ENCODE results near the gene RETN. TPM values are rescaled to one million over a fixed set of nuclear protein-coding genes. Genes with fewer than 3 reads are reported as not detected.

RETN gene, protein sequence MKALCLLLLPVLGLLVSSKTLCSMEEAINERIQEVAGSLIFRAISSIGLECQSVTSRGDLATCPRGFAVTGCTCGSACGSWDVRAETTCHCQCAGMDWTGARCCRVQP
- 1.3 TPM for polyA plus RNA-seq (ENCODE audit: insufficient read length)

DNA sequence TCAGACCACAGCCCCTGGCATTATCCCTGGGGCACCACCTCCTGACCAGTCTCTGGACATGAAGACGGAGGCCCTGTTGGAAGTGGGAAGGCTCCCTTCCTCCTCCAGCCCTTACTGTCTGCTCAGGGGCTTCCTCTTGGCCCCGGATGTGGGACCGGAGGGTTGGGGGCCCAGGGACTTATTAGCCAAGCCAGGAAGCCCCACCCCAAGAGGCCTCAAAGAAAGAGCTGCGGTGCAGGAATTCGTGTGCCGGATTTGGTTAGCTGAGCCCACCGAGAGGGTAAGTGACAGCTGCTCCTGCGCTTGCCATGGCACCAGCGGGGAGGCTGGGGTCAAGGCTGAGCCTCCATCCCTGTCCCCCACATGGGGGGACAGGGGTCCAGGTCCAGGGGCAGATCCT is at the start of gene RETN:
Gene RETN (plus strand): TSS at position 208 of the 400 bp plus-strand sequence. CDS start 278 bp downstream, outside the sequence.
- no peak for DNase-seq

DNA sequence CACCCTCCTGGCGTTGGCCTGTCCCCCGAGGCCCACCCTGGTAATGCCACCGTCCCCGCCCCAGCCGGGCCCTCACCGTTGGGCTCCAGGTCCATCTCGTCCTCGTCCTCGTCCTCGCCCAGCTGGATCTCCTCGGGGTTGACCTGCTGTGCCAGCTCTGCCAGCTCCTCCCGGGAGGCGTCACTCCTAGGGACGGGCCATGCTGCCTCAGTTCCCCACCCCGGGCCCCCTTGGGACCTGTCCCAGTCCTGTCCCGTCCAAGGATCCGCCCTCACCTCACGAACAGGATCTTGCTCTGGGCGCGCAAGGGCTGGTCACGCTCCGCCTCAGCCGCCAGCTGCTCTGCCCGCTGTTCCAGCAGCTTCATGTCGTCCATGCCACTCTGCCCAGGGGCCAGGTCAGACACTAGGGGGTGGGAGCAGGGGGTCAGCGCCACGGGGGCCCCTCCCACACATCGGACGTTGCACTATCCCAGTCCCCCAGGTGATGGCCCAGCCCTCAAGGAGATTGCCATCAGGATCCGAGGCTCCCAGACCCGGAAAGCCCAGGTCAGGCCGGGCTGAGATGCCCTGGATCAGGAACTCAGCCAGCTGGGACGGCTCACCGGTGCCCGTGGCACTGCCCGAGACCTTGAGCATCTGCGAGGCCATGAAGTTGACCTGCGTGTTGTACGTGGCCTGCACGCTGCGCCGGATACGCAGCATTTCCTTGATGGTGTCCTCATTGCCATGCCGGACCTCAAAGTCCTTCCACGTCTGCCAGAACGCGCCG is 49.0 kb upstream of the RETN start:
- DNase-seq = no peak

DNA sequence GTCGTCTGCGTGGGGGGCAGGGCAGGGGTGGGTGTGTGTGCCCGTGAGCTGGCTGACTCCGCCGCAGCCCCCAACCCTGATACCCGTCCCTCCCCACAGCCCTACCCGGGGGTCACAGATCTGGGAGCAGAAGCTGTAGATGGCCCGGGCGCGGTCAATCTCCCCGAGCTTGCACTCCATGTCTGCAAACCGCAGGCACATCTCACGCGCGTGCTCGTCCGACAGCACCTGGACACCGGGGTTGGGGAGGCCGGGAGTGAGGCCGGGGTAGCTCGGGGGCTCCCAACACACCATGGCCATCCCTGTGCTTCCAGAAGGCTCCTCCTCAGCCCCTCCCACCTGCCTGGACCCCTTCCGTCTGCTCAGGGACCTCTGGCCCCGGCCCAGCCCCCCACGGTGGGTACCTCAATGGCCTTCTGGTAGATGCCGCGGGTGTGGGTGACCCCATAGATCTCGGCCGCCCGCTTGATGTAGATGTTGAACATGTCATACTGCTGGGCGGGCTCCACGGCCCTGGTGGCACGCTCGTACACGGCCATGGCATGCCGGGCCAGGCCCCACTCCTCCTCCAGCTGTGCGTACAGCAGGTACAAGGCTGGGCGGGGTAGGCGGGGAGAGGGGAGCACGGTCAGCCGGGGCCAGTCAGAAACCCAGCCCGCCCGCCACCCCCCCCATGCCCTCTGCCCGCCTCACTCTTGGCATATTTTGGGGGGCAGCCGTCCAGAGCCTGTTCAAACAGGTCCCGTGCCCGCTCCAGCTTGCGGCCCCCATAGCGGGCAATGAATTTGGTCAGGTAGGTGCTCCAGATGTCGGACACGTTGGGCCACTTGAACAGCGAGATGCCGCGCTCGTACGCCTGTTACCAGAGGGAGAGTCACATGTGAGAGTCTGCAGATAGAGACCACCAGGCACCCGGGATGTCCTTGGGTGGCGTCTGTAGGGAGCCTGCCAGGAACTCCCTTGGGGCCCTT is 48.1 kb upstream of the RETN start:
- DNase-seq = no peak

GRCh38 chr19:7622933-7623685 is 45.7 kb upstream of the RETN start:
- no peak for DNase-seq

GRCh38 chr19:7623725-7624603 is 44.9 kb upstream of the RETN start:
- DNase-seq = no peak

DNA sequence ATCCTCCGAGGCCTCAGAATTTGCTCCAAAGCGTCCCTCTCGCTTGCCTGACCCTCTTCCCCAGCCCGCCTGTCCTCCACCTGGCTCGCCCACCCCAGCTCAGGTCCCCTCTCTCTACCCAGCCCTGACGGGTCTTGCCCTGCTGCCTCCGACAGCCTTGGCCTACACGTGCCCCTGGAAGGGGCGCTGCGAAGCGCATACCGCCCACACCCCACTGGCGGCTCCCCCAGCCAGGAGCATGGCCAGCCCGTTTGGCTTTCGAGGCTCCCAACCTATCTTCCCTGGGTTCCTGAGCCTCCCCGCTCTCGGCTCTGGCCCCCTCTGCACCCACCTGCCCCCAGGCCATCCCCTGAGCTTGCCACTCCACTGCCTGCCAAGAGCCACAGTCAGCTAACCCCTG is 44.0 kb upstream of the RETN start:
- no peak for DNase-seq

GRCh38 chr19:7625763-7626372 is 43.0 kb upstream of the RETN start:
- DNase-seq = no peak

DNA sequence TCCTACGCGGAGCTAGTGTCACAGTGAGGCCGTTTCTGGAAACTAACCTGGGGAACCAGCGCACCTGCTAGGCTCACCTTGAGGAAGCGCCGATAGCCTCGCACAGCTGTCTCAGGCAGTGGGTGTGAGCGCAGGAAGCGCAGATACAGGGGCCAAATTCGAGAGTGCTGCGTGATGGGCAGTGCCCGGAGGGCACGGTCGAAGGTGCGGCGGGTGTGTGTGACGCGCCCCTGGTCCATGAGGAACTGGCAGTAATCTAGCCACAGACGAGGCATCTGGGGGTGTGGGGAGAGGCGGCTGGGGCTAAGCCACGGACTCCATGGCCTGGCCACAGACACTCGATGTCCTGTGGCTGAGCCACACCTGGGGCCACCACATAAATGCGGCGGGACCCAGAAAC is 41.7 kb upstream of the RETN start:
- DNase-seq = no peak

DNA sequence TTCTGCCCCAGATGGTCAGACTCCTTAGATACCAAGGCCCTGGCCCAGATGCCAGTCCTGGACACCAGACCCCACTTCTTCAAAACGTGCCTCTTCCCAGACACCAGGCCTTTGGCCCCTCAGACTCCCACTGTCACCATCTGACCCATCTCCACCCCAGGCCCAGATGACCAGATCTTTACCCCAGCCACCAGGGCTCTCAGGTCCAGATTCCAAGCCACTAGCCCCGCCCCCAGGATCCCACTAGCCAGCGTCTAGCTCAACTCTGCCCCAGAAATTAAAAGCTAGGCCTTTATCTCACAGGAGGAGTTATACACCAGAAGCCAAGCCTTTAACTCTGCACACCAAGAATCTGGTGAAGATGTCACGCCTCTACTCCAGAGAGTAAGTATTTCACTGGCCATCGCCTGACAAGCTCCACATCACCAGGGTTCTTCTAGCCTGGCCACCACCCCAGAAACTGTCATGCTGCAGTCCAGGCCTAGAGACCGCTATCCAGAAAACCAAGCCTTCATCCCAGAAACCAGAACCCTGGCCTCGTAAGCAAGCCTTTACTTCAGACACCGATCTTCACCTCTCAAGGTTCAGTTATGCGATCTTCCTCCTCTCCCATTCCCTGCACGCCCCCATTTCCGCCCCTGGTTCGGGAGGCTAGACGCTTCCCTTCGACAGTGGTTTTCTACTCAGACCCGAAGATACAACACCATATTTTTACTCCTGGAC is 40.1 kb upstream of the RETN start:
- DNase-seq = no peak

GRCh38 chr19:7629347-7630054 is 39.3 kb upstream of the RETN start, which contains the start of the genes PET100 and XAB2:
Gene PET100 (plus strand): TSS chr19:7629793. CDS start chr19:7629834, 41 bp downstream.
Gene XAB2 (minus strand): TSS chr19:7629545. CDS start chr19:7629527, 18 bp downstream.
- peak; percentile 99 for DNase-seq

GRCh38 chr19:7631577-7631976 is 37.3 kb upstream of the RETN start:
- DNase-seq = no peak

DNA sequence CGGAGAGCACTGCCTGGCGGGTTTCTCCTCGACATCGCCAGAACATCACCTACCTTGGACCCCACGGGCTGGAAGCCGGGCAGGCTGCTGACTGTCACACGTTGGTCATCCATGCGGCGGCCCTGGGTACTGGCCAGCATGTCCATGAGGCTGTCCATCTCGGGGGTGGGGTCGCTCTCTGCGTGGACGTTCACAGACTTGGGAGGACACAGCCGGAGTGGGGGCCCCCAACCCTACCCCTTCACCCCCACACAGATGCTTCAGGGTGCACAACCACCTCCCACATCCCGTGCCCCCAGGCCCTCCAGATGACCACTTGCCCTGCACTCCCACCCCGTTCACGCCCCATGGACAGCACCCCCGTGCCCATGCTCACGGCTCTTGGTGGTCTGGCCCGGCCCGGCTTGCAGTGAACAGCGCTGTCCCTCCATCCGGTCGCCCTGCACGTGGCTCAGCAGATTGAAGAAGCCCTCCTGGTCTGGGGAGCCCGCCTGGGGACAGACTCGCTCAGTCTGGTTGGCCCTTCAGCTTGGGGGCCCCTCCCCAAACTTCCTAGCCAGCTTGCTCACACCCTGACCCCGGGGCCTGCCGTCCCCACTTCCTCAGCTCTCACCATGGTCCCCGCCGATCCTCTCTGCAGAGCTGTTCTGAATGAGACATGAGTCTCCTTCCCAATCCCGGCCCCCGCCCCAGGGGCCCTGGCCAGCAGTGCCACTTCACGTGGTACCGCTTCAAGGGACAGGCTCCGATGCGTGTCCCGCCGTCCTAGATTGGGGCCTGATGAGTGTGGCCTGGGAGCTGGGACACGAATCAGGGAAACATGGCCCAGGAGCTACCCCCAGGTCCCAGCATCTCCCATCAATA is 36.3 kb upstream of the RETN start:
- DNase-seq = no peak

- DNase-seq = no peak
Observed at GRCh38 chr19:7633698-7634097, 35.2 kb upstream of the RETN start, which contains the start of gene PCP2. Gene PCP2 (minus strand): TSS chr19:7633719. CDS start chr19:7633457, 262 bp downstream.

GRCh38 chr19:7635670-7636069 is 33.2 kb upstream of the RETN start:
- DNase-seq = no peak

- DNase-seq = no peak
Observed at GRCh38 chr19:7636317-7636690, 32.5 kb upstream of the RETN start.

DNA sequence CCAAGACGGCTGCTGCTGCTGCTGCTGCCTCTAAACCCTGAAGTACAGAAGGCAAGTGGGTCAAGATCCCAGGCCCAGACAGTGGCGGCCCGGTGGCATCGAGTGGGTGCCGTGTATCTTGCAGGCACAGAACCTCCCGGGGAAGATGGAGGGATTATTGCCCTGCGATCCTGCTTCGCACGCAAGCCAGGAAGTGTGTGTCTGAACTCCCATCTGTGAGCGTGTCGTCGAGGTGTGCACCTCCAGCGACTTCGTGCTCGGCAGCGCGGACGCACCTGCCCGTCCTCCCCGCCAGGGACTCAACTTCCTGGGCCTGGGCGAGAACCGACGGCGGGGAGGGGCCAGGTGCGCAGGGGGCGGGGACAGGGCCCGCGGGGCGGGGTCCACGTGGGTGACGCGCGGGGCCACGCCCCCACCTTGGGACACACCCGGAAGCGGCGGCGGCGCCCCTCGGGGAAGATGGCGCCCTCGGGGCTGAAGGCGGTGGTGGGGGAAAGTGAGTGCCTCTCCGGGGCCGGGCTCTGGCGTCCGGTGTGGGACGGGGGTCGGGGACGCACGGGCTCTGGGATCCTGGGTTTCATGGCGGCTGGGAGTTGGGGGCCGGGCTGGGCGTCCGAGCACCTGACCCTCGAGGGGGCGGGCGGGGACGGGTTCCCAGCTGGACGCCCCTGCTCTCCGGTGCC is 32.0 kb upstream of the RETN start, which contains the start of gene STXBP2:
Gene STXBP2 (plus strand): TSS at position 420 of the 683 bp plus-strand sequence. CDS start 40 bp downstream, at position 460.
- DNase-seq = no peak

All from hindlimb muscle (tissue), 1 donor.